HFF-Myc (cell line): ENCODE results near the gene FAM151A.

ENCODE experiments used
- DNase-seq: peaks from one replicate; pipeline ENCODE4 v3.0.0-alpha.2; 2011; ENCODE audit warnings: low read depth; ENCODE audit errors: extremely low read depth
- H3K4me3 ChIP-seq: replicated peaks from 2 replicates; pipeline ENCODE4 v1.5.1; 2011; ENCODE audit warnings: low read depth, mild to moderate bottlenecking, control low read depth, low read length
- CTCF ChIP-seq: IDR thresholded peaks from 2 replicates; pipeline ENCODE4 v1.5.1; 2012; ENCODE audit warnings: mild to moderate bottlenecking, low read depth, low read length, control low read depth; ENCODE audit errors: missing control alignments

The FAM151A gene

GRCh38 chr1:54664364-54664763 is 41.0 kb upstream of the FAM151A start:
- H3K4me3 ChIP-seq: no peak overlapping the region
- TF ChIP-seq CTCF: no peak

DNA sequence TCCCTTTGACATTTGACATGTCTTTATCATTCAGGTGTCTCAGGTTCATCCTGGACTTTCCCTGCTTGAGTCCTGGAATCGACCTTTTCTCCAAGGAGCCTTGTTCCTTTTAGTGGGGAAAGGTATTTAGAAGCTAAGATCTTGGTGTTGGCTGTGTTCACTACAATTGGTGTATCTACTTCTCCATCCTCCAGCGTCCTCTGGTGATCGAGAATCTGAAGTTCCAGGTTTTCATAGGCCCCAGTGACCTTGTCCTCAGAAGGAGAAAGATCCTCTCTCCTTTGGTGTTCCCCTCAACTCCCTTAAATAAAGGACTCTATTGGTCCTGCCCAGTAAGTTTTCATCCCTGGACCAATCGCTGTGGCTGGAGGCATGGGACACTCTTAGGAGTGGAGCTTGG is 40.4 kb upstream of the FAM151A start:
- no peak for DNase-seq
- no peak overlapping the region for H3K4me3 ChIP-seq
- no peak for TF ChIP-seq CTCF

More at GRCh38 chr1:54664364-54664763, 41.0 kb upstream of the FAM151A start:
- no peak for DNase-seq

DNA sequence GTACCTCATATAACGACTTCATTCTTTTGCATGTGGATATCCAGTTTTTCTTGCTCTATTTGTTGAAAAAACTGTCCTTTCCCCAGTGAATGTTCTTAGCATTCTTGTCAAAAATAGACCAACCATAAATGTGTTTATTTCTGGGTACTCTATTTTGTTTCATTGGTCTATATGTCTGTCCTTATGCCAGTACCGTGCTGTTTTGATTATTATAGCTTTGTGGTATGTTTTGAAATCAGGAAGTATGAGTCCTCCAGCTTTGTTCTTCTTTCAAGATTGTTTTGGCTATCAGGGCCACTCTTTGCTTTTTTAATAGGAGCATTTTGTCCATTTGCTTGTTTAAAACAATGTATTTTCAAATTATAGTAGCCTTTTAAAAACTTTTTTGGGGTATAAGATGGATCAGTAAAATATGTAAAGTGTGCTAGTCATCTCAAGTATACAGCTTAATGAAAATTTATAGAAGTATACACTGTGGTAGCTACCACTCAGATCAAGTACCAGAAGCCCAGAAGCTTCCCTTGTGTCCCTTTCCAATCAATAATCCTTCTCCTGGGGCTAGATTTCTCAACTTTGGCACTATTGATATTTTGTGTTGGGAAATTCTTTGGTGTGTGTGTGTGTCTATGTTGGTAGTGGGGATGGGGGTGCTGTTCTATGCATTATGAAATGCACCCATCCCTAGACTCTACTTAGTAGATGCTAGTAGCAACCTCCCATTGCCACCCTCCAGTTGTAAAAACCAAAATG is 35.0 kb upstream of the FAM151A start:
- H3K4me3 ChIP-seq: no peak overlapping the region
- no peak for DNase-seq
- no peak for TF ChIP-seq CTCF

GRCh38 chr1:54653036-54653435 is 29.7 kb upstream of the FAM151A start:
- DNase-seq: no peak
- TF ChIP-seq CTCF: no peak
- H3K4me3 ChIP-seq: no peak overlapping the region

GRCh38 chr1:54652168-54652567 is 28.8 kb upstream of the FAM151A start:
- H3K4me3 ChIP-seq: no peak overlapping the region
- TF ChIP-seq CTCF: no peak
- no peak for DNase-seq

DNA sequence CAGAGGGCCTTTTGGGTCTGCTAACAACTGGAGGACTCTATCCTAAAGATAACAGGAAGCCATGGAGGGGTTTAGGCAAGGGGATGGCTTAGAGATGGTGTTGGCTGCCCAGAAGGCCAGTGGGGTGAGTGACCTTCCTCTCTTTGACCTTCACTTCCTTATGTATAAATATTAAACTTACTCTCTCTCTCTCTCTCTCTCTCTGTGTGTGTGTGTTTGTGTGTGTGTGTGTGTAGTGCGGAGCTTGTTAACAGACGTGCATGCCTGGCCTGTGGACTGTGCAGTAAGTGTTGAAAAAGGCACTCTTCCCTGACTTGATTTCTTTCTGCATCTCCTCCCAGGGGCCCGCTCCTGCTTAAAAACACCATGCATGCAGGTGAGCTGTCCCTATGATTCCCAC is 28.3 kb upstream of the FAM151A start:
- TF ChIP-seq CTCF: no peak
- no peak overlapping the region for H3K4me3 ChIP-seq
- DNase-seq: no peak

- TF ChIP-seq CTCF: no peak
- no peak for DNase-seq
- no peak overlapping the region for H3K4me3 ChIP-seq
Observed at GRCh38 chr1:54650417-54650816, 27.1 kb upstream of the FAM151A start.
